ENCODE data around the gene KIAA0586.
"Not testable (repeated sequence)": the region's sequence is repeated elsewhere in the genome, so short reads cannot be mapped to it uniquely, and the experiment has no call there.

The KIAA0586 gene

DNA sequence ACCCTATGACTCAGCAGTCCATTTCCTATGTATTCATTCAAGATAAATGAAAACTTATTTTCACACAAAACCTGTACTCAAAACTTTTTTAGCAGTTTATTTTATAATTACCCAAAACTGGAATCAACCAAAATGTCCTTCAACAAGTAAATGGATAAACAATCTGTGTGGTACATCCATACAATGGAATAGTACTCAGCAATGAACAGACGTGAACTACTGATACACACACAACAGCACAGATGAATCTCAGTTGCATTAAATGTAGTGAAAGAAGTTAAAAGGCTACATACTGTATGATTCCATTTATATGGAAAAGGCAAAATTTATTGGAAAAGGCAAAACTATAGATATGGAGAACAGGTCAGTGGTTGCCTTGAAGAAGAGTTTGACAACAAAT, 90.1 kb downstream of the KIAA0586 start:
- H3K4me3 ChIP-seq (ENCODE audit: low read depth, low read length): no peak overlapping the region
- TF ChIP-seq MYC (IDR thresholded peaks at IDR 0.05; ENCODE audit: low read depth, low read length) (no peak), POLR2A (IDR thresholded peaks at IDR 0.05; ENCODE audit: extremely low read depth, insufficient read length) (no peak)
- TF ChIP-seq, protein P1, sequence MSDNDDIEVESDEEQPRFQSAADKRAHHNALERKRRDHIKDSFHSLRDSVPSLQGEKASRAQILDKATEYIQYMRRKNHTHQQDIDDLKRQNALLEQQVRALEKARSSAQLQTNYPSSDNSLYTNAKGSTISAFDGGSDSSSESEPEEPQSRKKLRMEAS (IDR thresholded peaks at IDR 0.05; ENCODE audit: low read depth, low read length): no peak
- TF ChIP-seq, protein P2, sequence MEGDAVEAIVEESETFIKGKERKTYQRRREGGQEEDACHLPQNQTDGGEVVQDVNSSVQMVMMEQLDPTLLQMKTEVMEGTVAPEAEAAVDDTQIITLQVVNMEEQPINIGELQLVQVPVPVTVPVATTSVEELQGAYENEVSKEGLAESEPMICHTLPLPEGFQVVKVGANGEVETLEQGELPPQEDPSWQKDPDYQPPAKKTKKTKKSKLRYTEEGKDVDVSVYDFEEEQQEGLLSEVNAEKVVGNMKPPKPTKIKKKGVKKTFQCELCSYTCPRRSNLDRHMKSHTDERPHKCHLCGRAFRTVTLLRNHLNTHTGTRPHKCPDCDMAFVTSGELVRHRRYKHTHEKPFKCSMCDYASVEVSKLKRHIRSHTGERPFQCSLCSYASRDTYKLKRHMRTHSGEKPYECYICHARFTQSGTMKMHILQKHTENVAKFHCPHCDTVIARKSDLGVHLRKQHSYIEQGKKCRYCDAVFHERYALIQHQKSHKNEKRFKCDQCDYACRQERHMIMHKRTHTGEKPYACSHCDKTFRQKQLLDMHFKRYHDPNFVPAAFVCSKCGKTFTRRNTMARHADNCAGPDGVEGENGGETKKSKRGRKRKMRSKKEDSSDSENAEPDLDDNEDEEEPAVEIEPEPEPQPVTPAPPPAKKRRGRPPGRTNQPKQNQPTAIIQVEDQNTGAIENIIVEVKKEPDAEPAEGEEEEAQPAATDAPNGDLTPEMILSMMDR (IDR thresholded peaks at IDR 0.05; ENCODE audit: low read depth, low read length): no peak
- no peak for DNase-seq (ENCODE audit: low read depth)

DNA sequence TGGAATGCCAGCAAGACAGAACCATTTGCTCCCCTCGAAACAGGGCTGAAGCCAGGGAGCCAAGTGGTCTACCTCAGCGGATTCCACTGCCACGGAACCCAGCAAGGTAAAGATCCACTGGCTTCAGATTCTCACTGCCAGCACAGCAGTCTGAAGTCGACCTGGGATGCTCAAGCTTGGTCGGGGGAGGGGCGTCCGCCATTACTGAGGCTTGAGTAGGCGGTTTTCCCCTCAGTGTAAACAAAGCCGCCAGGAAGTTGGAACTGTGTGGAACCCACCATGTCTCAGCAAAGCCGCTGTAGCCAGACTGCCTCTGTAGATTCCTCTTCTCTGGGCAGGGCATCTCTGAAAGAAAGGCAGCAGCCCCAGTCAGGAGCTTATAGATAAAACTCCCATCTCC, 98.2 kb downstream of the KIAA0586 start:
- DNase-seq (ENCODE audit: low read depth); H3K4me3 ChIP-seq (ENCODE audit: low read depth, low read length): not testable (repeated sequence)

DNA sequence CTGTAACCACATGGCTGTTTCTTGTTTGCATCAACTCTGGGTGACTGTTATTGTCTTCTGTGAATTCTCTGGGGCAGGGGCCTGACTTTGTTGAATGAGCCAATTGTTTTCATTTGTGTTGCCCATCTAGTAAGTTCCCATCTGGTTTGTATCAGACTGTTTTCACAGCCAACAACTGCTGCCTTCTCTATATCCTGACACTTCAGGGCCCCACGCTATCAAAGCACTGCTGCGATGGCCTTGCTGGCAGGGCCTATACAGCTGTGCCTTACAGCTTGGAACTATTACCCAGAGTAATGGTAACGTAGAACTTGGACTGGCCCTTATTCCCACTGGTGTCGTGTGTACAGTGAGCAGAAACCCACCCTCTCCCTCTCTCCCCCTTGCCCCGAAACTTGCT, 105.9 kb downstream of the KIAA0586 start:
- DNase-seq (ENCODE audit: low read depth): no peak
- TF ChIP-seq POLR2A (IDR thresholded peaks at IDR 0.05; ENCODE audit: extremely low read depth, insufficient read length) (no peak), MYC (IDR thresholded peaks at IDR 0.05; ENCODE audit: low read depth, low read length) (no peak)
- TF ChIP-seq, protein P2 (IDR thresholded peaks at IDR 0.05; ENCODE audit: low read depth, low read length): no peak
- TF ChIP-seq, protein P1 (IDR thresholded peaks at IDR 0.05; ENCODE audit: low read depth, low read length): no peak
- no peak overlapping the region for H3K4me3 ChIP-seq (ENCODE audit: low read depth, low read length)

DNA sequence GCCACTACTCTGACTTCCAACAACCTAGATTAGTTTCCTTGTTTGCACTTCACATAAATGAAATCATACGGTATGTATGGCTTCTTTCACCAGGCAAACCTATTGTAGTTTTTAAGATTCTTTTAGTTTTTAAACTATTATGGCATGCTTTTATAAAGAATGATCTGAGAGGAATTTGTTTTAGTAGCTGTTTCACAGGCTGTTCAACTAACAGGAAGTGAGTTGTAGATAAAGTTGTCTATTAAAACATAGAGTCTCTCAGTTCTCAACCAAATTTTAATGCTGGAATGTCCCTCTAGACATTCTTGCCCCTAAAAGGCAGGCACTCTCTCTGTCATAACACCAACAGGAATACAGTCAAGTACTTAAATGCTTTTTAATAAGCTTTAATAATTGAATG, 107.5 kb downstream of the KIAA0586 start:
- TF ChIP-seq, protein P2 (IDR thresholded peaks at IDR 0.05; ENCODE audit: low read depth, low read length): no peak
- TF ChIP-seq POLR2A (IDR thresholded peaks at IDR 0.05; ENCODE audit: extremely low read depth, insufficient read length) (no peak), MYC (IDR thresholded peaks at IDR 0.05; ENCODE audit: low read depth, low read length) (no peak)
- TF ChIP-seq, protein P1 (IDR thresholded peaks at IDR 0.05; ENCODE audit: low read depth, low read length): no peak
- DNase-seq (ENCODE audit: low read depth): no peak
- no peak overlapping the region for H3K4me3 ChIP-seq (ENCODE audit: low read depth, low read length)

DNA sequence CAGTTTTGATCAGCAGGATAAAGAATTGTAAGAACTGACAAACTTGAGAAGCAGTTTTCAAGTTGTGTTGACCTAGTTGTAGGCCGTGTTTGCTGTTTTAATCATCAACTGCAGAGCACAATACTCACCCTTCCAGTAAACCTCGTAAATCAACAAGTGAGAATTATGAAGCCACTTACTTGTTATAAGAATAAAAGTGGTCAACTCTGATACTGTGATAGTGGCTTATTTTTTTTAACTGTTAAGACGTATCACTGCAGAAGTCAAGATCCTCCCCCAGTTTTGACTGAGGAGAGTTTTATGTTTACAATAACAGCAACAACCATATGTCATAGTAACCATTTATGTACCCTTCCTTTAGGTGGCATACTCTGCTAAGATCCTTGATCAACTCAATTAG, 109.5 kb downstream of the KIAA0586 start:
- TF ChIP-seq, protein P2 (IDR thresholded peaks at IDR 0.05; ENCODE audit: low read depth, low read length): no peak
- TF ChIP-seq, protein P1 (IDR thresholded peaks at IDR 0.05; ENCODE audit: low read depth, low read length): no peak
- TF ChIP-seq POLR2A (IDR thresholded peaks at IDR 0.05; ENCODE audit: extremely low read depth, insufficient read length): no peak
- TF ChIP-seq MYC (IDR thresholded peaks at IDR 0.05; ENCODE audit: low read depth, low read length): no peak
- H3K4me3 ChIP-seq (ENCODE audit: low read depth, low read length): no peak overlapping the region
- no peak for DNase-seq (ENCODE audit: low read depth)

DNA sequence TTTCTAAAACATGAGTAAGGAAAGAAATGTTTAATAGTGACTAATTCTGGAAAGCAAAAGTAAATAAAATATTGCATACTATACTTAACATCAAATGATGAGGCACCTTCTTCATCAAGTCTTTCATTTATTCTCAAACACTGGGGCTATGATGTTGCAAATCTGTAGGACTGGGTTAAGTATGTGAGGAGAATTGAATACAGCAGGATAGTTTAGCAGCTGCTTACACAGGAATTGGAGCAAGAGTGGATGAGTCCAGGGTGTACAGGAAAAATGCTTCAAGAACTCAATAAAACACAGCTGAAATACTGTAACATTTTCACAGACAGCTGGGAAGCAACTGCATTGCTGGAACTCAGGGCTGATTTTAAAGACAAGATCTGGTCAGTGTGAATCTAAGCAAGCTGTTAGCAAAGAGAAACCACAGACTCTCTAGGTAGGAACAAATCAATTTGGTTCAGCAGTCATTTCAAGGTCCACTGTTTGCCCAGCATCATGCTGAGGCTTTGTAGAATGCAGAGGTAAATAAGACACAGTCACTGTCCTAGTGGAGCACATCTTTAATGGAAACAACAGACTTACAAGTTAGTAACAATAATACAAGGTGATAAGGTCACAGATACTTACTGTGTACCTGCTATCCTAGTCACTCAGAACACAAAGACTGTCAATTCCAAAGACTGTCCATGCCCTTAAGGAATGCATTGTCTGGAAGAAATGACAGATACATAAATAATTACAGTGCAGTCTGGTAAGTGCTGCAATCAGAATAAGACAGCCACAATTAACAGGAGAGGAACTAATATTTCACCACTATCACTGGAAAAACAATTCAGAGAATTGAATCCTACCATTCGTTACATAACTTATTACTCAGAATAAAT, 113.5 kb downstream of the KIAA0586 start:
- no peak overlapping the region for H3K4me3 ChIP-seq (ENCODE audit: low read depth, low read length)
- TF ChIP-seq MYC (IDR thresholded peaks at IDR 0.05; ENCODE audit: low read depth, low read length) (no peak), POLR2A (IDR thresholded peaks at IDR 0.05; ENCODE audit: extremely low read depth, insufficient read length) (no peak)
- TF ChIP-seq, protein P2 (IDR thresholded peaks at IDR 0.05; ENCODE audit: low read depth, low read length): no peak
- TF ChIP-seq, protein P1 (IDR thresholded peaks at IDR 0.05; ENCODE audit: low read depth, low read length): no peak
- DNase-seq (ENCODE audit: low read depth): no peak

Measured in NB4 (cell line).